Skeletal muscle satellite cell (primary cell): Measurements from ENCODE around the gene MIX23. TPM values are rescaled to one million over a fixed set of nuclear protein-coding genes. Genes with fewer than 3 reads are reported as not detected.

Source experiments
- H3K27me3 ChIP-seq: 2 replicates; pipeline ENCODE4 v1.7.0; 2013; ENCODE audit warnings: low read length; ENCODE audit not compliant: control insufficient read depth, insufficient read depth
- H3K36me3 ChIP-seq: 2 replicates; pipeline ENCODE4 v1.7.0; 2013; ENCODE audit warnings: mild to moderate bottlenecking, control low read depth, low read length; ENCODE audit not compliant: insufficient read depth
- H3K4me1 ChIP-seq: 2 replicates; pipeline ENCODE4 v1.7.0; 2013; ENCODE audit warnings: low read length; ENCODE audit not compliant: control insufficient read depth, insufficient read depth
- H3K4me2 ChIP-seq: 2 replicates; pipeline ENCODE4 v1.7.0; 2013; ENCODE audit warnings: mild to moderate bottlenecking, low read length
- H3K4me3 ChIP-seq: 2 replicates; pipeline ENCODE4 v1.7.0; 2013; ENCODE audit warnings: low read length
- H3K9ac ChIP-seq: 2 replicates; pipeline ENCODE4 v1.7.0; 2013; ENCODE audit warnings: mild to moderate bottlenecking, low read depth, low read length, moderate library complexity
- H3K9me3 ChIP-seq: replicated peaks from 2 replicates; pipeline ENCODE4 v1.7.0; 2013; ENCODE audit warnings: mild to moderate bottlenecking, control low read depth, low read length
- total RNA-seq: library from RNA; depleted of rRNA; stranded (reverse); fragments of >200 nt; gene quantifications from 2 replicates; pipeline ENCODE4 v1.2.3, GENCODE V29; 2012; rRNA removed

The MIX23 gene
- 61.6 and 65.4 TPM in 2 replicates for total RNA-seq

DNA sequence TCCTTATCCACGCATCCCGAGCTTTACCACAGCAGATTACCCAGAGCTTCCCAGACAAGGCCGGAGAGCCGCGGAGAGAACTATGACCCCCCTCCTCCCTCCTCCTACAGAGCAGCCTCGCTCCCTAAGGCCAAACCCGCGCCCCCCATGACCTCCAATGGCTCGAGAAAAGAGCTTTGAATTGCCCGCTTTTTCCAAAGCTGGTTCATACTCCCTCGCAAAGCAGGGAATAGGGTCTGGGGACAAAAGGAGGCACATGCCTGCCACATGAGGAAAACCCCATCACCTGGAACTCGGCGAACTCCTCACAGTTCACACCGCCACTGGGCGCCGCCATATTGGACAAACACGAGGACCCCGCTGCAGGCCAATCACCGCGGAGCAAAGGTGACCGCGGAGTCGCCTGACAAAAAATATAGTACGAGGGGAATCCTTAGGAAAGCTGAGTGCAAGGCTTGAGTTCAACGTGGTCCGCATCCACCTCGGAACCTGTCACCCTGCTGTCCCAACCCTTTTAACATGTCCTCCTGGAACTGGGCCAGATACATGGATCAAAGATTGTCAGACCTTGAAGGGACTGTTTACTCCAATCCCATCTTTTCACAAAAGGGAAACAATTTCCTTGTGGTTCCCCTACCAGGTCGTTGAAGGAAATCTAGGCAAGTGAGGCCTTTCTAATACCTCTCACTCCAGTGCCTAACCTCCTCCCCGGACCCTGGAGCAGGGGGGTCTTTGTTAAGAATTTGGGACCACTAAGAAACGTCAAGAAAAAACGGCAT is at the start of gene MIX23:
MIX23 (minus strand) TSS at position 344 of the 779 bp plus-strand sequence; CDS start at position 337, 7 bp downstream.
- H3K4me2 ChIP-seq = peak within 1 kb of the TSS; percentile 89
- no peaks in the 10 kb centered on the region for H3K9me3 ChIP-seq
- H3K9ac ChIP-seq = peak within 1 kb of the TSS; percentile 89
- peaks cover 17% of the 10 kb centered on the region for H3K4me1 ChIP-seq
- no peaks in the 10 kb centered on the region for H3K36me3 ChIP-seq
- H3K27me3 ChIP-seq = no peaks in the 10 kb centered on the region
- H3K4me3 ChIP-seq = peak within 1 kb of the TSS; percentile 88

DNA sequence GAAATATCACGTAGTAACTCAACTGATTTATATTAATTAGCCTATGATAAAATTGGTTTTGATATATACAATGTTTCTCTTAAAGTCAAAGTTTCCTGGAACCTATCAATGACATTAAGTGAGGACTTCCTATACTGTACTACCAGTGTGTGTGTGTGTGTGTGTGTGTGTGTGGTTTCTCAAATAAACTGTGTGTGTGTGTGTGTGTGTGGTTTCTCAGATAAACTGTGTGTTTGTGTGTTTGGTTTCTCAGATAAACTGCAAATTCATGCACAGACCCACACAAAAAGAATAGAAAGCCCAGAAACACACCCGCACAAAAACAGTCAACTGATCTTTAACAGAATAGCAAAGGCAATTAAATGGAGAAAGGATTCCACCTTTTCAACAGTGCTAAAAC is 47.3 kb upstream of the MIX23 start:
- Histone ChIP-seq H3K9me3 (no peaks in the 10 kb centered on the region), H3K4me3 (no peak overlapping the region), H3K4me1 (no peaks in the 10 kb centered on the region), H3K4me2 (no peak overlapping the region), H3K36me3 (peaks cover 62% of the 10 kb centered on the region), H3K9ac (no peak overlapping the region), H3K27me3 (no peaks in the 10 kb centered on the region)

DNA sequence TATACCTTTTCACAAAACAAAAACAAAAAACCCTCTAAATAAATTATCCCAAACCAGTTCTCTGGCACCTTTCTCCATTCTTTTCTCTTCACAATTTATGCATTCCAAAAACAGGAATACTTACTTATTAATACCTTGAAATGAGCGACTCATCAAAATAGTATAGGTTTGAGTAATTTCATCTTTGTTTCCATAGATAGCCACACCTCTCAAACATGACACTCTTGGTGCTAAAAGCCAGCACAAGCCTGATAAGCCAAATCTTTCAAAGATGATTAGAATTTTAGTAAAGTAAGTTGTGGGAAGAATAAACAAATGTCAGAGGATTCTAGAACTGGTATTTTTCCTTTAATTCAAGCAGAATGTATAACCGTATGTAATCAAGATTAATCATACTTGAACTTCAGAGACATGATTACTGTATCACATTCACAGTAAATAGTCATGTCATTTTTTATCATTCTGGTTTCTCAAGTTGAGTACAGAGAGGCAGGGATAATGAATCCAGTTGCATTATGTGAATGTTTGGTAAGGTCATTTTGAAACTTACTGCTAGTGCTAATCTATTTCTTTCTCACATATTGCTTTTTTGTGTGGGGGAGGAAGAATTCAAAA is 44.9 kb upstream of the MIX23 start:
- Histone ChIP-seq H3K36me3 (peaks cover 60% of the 10 kb centered on the region), H3K4me2 (no peak overlapping the region), H3K4me1 (no peaks in the 10 kb centered on the region), H3K9ac (no peak overlapping the region), H3K9me3 (no peaks in the 10 kb centered on the region), H3K4me3 (no peak overlapping the region), H3K27me3 (no peaks in the 10 kb centered on the region)

DNA sequence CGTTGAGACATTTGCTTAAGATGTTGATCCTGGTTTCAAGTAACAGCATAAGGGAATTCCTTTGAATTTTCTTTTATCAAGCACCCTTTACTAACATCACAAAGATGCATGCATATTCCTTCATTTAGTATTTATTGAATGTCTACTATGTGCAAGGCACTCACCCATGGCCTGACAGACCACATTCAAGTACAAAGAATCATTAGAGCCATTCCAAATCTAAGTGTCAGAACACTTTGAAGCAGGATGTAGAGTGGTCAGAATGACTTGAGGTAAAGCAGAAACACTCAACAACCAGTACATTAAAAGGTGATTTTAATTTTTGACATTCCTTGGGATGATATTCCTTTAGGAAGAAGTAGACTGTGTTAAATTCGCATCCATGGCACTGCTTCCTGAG is 38.8 kb upstream of the MIX23 start:
- Histone ChIP-seq H3K9me3 (no peaks in the 10 kb centered on the region), H3K27me3 (no peaks in the 10 kb centered on the region), H3K4me1 (no peaks in the 10 kb centered on the region), H3K4me2 (no peak overlapping the region), H3K4me3 (no peak overlapping the region), H3K36me3 (peaks cover 37% of the 10 kb centered on the region), H3K9ac (no peak overlapping the region)

DNA sequence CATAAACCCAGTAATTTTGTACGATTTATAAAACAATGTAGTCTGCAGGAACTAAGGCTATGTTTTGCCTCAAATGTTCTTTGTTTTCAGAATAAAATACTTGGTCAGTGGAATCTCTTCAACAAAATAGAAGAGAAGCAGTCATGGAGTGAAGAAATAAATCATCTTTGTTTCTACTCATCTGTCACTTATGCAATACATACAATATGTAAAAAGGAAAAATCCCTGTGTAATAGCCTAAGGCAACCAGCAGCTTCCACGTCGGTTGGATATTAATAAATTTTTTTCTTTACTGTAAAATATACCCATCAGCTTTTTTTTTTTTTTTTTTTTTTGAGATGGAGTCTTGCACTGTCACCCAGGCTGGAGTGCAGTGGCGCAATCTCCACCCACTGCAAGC is 38.1 kb upstream of the MIX23 start:
- Histone ChIP-seq H3K9me3 (no peaks in the 10 kb centered on the region), H3K9ac (no peak overlapping the region), H3K4me1 (no peaks in the 10 kb centered on the region), H3K36me3 (peaks cover 30% of the 10 kb centered on the region), H3K4me3 (no peak overlapping the region), H3K4me2 (no peak overlapping the region), H3K27me3 (no peaks in the 10 kb centered on the region)

DNA sequence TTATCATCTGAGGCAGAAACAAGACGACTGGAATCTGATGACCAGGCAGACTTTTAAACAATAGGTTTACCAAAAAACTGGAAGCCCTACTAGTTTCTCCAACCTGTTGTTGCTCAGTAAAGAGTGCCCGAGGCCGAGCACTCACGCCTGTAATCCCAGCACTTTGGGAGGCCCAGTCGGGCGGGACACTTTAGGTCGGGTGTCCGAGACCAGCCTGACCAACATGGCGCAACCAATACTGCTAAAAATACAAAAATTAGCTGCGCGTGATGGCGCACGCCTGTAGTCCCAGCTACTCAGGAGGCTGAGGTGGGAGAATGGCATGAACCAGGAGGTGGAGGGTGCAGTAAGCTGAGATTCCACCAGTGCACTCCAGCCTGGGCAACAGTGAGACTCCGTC is 33.9 kb upstream of the MIX23 start:
- Histone ChIP-seq H3K9me3 (no peaks in the 10 kb centered on the region), H3K27me3 (no peaks in the 10 kb centered on the region), H3K4me2 (peak overlapping the region; percentile 89), H3K4me3 (peak overlapping the region; percentile 75), H3K9ac (peak overlapping the region; percentile 89), H3K4me1 (peaks cover 8% of the 10 kb centered on the region), H3K36me3 (peaks cover 3% of the 10 kb centered on the region)

DNA sequence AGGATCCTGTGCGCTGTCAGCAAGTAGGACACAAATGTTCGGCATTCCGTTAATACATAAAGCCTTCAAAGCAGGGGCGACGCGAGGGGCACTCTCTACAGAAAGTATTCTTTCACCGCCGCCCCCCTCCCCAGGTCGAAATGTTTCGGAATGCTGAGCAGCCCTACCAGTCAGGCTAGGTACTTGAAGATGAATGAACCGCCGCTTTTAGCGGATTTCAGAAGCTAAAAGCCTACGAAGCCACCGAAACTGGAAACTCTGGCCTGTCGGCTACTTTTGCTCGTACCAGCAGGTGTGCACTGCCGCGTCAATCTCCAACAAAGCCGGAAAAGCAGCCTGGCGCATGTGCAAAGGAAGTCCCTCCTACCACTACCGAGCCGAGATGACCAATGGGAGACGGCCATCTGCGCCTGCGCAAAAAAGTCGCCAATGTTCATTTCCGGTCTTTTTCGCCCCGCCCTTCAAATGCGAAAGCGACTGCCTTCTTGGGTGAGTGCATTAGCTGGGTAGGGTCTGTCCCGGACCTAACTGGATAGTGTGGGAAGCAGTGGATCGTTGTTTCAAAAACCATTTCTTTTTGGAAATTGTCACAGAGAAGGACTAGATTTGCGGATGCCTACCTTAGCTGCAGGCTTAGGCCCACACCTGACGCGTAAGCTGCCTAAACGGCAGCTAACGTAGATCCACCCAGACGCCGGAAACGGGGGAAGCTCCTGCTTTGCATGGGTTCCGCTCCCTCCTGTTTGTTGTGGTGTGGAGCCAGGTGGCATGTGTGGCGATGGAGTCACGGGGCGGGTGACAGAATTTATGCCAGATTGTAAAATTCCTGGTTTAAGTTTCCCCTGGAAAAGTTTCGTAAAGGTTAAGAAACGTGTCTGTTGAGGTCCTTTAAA is 33.0 kb upstream of the MIX23 start, which contains the start of gene WDR5B:
WDR5B (minus strand) TSS at position 301 of the 893 bp plus-strand sequence. CDS start 534 bp downstream, outside the sequence.
- Histone ChIP-seq H3K4me2 (peak within 1 kb of the TSS; percentile 89), H3K36me3 (peaks cover 3% of the 10 kb centered on the region), H3K9ac (peak within 1 kb of the TSS; percentile 89), H3K27me3 (no peaks in the 10 kb centered on the region), H3K9me3 (no peaks in the 10 kb centered on the region), H3K4me1 (peaks cover 8% of the 10 kb centered on the region), H3K4me3 (peak within 1 kb of the TSS; percentile 75)

DNA sequence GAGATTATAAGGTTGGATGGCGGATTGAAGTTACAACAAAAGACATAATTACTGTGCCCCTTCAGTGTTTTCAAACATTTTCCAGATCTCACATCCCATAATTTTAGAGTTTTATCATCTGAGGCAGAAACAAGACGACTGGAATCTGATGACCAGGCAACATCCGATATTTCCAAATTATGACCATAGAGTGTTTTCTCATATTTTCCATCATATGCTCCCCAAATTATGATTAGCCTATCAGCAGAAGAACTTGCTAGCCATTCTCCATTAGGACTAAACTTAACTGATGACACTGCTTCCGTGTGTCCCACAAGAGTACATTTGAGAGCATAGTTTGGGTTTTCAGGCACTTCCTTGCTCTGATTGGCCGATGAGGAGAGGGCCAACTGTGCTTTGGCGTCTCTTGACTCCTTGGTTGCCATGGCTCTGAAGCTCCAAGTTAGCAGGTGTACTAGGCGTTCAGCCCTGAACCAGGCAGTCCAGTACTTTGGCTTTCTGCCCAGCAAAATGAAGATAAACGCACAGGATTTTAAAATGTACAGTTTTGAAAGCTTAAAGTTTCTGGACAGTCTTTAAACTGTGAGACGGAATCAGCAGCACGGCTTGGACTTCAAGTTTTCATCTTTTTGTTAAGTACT is 32.2 kb upstream of the MIX23 start:
- no peaks in the 10 kb centered on the region for H3K9me3 ChIP-seq
- H3K27me3 ChIP-seq = no peaks in the 10 kb centered on the region
- H3K9ac ChIP-seq = peak overlapping the region; percentile 89
- H3K36me3 ChIP-seq = peaks cover under 1% of the 10 kb centered on the region
- peak overlapping the region; percentile 89 for H3K4me2 ChIP-seq
- H3K4me3 ChIP-seq = peak overlapping the region; percentile 75
- H3K4me1 ChIP-seq = peaks cover 8% of the 10 kb centered on the region

DNA sequence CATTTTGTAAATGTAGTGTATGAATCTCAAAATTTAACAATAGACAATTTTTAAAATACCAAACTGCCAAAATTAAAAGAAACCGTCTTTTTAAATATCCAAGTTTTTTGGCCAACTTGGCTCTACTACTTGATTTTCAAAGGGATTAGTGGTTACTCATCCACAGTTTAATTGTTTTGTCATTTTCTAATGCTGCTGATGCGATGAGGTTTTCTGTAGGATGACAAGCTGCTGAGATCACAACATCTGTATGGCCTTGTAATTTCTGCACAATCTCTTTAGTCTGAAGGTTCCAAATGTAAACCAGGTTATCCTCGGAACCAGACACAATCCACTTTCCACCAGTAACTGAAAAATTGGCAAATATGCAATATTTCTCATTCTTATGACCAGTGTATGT is 31.4 kb upstream of the MIX23 start:
- Histone ChIP-seq H3K9ac (no peak overlapping the region), H3K27me3 (no peaks in the 10 kb centered on the region), H3K4me3 (no peak overlapping the region), H3K9me3 (no peaks in the 10 kb centered on the region), H3K36me3 (no peaks in the 10 kb centered on the region), H3K4me2 (peak overlapping the region; percentile 89), H3K4me1 (peaks cover 8% of the 10 kb centered on the region)

DNA sequence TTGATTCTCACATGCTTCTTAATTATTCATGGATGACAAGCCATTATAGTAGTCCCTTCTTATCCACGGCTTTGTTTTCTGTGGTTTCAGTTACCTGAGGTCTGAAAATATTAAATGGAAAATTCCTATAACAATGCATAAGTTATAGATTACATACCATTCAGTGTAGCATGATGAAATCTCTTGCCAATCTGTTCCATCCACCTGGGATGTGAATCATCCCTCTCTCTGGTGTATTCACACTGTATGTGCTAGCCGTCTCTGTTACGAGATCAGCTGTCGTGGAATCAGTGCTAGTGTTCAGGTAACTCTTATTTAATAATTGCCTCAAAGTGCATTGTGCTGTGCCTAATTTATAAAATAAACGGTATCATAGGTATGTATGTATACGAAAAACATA is 27.6 kb upstream of the MIX23 start:
- Histone ChIP-seq H3K4me1 (peaks cover 8% of the 10 kb centered on the region), H3K27me3 (no peaks in the 10 kb centered on the region), H3K4me3 (no peak overlapping the region), H3K4me2 (no peak overlapping the region), H3K9ac (no peak overlapping the region), H3K36me3 (peaks cover 5% of the 10 kb centered on the region), H3K9me3 (no peaks in the 10 kb centered on the region)

DNA sequence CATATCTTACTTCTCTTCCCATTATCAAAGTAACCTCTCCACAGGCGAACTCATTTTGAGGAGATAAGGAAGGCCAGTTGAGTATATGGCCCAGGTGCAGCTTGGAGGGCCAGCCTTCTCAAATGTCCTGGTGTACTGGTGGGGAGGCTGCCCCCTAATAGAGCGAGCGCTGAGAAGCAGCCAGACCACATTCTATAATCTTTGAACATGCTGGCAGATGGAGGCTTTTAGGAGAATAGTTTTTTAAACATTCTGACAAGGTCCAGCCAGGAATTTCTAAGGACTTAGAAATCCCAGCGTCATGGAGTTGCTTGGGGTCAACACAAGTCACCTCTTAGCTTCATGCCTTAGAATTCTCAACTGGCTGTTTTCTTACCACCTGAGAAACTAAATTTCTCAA is 27.1 kb upstream of the MIX23 start:
- Histone ChIP-seq H3K4me1 (peaks cover 5% of the 10 kb centered on the region), H3K9me3 (no peaks in the 10 kb centered on the region), H3K9ac (no peak overlapping the region), H3K36me3 (peaks cover 10% of the 10 kb centered on the region), H3K27me3 (no peaks in the 10 kb centered on the region), H3K4me2 (no peak overlapping the region), H3K4me3 (no peak overlapping the region)
